ENCODE data around the gene TXNDC5.

GRCh38 chr6:7901780-7902179, 8.8 kb downstream of the TXNDC5 start:
- TF ChIP-seq CTCF (IDR thresholded peaks at IDR 0.05; ENCODE audit: poor library complexity, severe bottlenecking) (no peak), POLR2AphosphoS5 (IDR thresholded peaks at IDR 0.05) (no peak), EP300 (conservative IDR thresholded peaks at IDR 0.05; ENCODE audit: poor library complexity, severe bottlenecking) (no peak), REST (IDR thresholded peaks at IDR 0.05; ENCODE audit: borderline replicate concordance) (no peak), SMC3 (conservative IDR thresholded peaks at IDR 0.05; ENCODE audit: poor library complexity) (no peak)

Data from neural cell (in vitro differentiated cells).